HL-60 (cell line): ENCODE data around the gene SYNGAP1.

Experiments used
- DNase-seq, 2 experiments: peaks; one replicate each; pipeline ENCODE4 v3.0.0-alpha.2; 2010 to 2020; ENCODE audit warnings: low read depth in 1 of 2, low spot score in 1 of 2
- H3K27ac ChIP-seq: fragments of 250-450 bp; sonication (Bioruptor Pico); replicated peaks from 2 replicates; pipeline ENCODE4 v1.5.1; 2020; ENCODE audit warnings: mild to moderate bottlenecking, moderate library complexity
- H3K27me3 ChIP-seq: fragments of 250-450 bp; sonication (Bioruptor Pico); 2 replicates; pipeline ENCODE4 v1.5.1; 2021; ENCODE audit warnings: mild to moderate bottlenecking, moderate library complexity; ENCODE audit not compliant: insufficient read depth, poor library complexity, severe bottlenecking
- H3K4me3 ChIP-seq: replicated peaks from 2 replicates; pipeline ENCODE4 v1.5.1; 2011; ENCODE audit warnings: mild to moderate bottlenecking, control low read depth, low read length; ENCODE audit not compliant: insufficient read depth
- CTCF ChIP-seq: IDR thresholded peaks from one replicate; pipeline ENCODE4 v1.5.1; 2011; ENCODE audit warnings: low read length, control low read depth, inconsistent platforms; ENCODE audit not compliant: insufficient read depth
- GABPA ChIP-seq: IDR thresholded peaks from 2 replicates; pipeline ENCODE4 v1.6.1; 2012; ENCODE audit warnings: low read depth
- POLR2AphosphoS5 ChIP-seq: IDR thresholded peaks from 2 replicates; pipeline ENCODE4 v1.6.1; 2012; ENCODE audit warnings: low read depth
- REST ChIP-seq: IDR thresholded peaks from 2 replicates; pipeline ENCODE4 v1.6.1; 2012; ENCODE audit warnings: low read depth; ENCODE audit not compliant: insufficient replicate concordance
- SPI1 ChIP-seq: IDR thresholded peaks from 2 replicates; pipeline ENCODE4 v1.6.1; 2012; ENCODE audit warnings: low read depth, mild to moderate bottlenecking, borderline replicate concordance

Gene SYNGAP1

DNA sequence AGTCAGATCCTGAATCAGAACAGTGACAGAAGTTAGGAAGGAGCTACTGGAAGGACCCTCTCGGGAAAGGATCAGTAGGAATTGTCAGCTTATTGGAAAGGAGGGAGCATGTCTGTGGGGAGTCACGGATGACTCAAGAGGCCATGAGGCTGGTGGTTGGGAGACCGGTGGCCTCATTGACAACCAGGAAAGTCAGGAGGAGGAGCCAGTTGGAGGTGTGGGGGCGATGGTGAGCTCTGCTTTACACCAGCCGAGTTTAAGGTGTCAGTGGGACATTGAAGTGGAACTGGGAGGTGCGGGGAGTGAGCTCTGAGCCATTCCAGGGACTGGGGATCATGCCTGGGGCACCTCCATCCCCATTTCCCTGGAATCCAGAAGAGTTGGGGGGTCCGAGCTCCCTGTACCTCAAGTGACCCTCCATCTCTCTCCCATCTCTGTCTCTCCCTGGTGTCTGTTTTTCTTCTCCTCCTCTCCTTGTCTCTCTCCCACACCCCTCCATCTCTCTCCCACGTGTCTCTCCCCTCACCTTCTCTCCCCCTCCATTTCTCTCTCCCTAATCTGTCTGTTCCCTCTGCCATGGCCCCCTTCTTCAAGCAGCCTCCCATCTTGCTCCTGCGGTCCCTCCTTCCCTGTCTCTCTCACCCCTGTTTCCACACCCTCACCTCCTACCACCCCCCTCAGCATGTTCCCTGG lies 20.2 kb downstream of the SYNGAP1 start:
- no peak overlapping the region for H3K4me3 ChIP-seq
- no peak overlapping the region for H3K27ac ChIP-seq
- DNase-seq, result no peak
- no peak for TF ChIP-seq SPI1
- no peak for TF ChIP-seq REST
- no peak for TF ChIP-seq POLR2AphosphoS5
- TF ChIP-seq GABPA, result no peak
- no peak for TF ChIP-seq CTCF
- no peaks in the 10 kb centered on the region for H3K27me3 ChIP-seq

DNA sequence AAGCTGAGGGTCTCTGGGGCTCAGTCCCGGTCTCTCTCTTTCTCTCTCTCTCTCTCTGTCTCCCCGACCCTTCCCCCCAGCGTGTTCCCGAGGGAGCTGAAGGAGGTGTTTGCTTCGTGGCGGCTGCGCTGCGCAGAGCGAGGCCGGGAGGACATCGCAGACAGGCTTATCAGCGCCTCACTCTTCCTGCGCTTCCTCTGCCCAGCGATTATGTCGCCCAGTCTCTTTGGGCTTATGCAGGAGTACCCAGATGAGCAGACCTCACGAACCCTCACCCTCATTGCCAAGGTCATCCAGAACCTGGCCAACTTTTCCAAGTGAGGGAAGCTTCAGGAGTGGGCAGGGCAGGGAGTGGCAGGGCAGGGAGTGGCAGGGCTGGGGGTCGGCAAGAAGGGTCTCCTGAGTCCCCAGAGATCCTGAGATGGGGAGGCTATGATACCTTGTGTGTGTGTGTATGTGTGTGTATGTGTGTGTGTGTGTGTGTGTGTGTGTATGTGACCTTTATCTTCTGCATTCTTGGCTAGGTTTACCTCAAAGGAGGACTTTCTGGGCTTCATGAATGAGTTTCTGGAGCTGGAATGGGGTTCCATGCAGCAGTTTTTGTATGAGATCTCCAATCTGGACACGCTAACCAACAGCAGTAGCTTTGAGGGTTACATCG lies 20.9 kb downstream of the SYNGAP1 start:
- no peak for DNase-seq
- no peaks in the 10 kb centered on the region for H3K27me3 ChIP-seq
- TF ChIP-seq GABPA (no peak), SPI1 (no peak), REST (no peak), CTCF (no peak), POLR2AphosphoS5 (no peak)
- no peak overlapping the region for H3K4me3 ChIP-seq
- H3K27ac ChIP-seq, result no peak overlapping the region

DNA sequence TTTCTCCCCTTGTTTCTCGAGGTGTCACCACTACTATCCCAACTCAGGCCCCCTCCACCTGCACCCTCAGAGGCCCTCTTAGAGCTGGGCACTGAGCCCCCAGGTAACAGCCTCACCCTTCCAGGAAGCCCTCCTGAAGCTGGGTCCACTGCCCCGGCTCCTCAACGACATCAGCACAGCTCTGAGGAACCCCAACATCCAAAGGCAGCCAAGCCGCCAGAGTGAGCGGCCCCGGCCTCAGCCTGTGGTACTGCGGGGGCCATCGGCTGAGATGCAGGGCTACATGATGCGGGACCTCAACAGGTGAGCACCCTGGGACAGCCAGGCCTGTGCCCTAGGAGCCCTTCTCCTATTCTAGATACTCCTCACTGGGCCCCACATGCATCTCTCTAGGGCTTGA lies 21.6 kb downstream of the SYNGAP1 start:
- TF ChIP-seq SPI1 (no peak), CTCF (no peak), POLR2AphosphoS5 (no peak), GABPA (no peak), REST (no peak)
- no peak for DNase-seq
- no peaks in the 10 kb centered on the region for H3K27me3 ChIP-seq
- H3K4me3 ChIP-seq, result no peak overlapping the region
- H3K27ac ChIP-seq, result no peak overlapping the region
